HG03520 (cell line): ENCODE results near the gene BCL6B.

Source experiments
- ATAC-seq: cut with Tn5 transposase; IDR thresholded peaks from one replicate; pipeline ENCODE4 v1.9.1; 2021; ENCODE audit warnings: mild to moderate bottlenecking, moderate library complexity; ENCODE audit not compliant: unreplicated experiment

BCL6B gene

GRCh38 chr17:7056386-7056785, 33.5 kb downstream of the BCL6B start:
- ATAC-seq: no peak

DNA sequence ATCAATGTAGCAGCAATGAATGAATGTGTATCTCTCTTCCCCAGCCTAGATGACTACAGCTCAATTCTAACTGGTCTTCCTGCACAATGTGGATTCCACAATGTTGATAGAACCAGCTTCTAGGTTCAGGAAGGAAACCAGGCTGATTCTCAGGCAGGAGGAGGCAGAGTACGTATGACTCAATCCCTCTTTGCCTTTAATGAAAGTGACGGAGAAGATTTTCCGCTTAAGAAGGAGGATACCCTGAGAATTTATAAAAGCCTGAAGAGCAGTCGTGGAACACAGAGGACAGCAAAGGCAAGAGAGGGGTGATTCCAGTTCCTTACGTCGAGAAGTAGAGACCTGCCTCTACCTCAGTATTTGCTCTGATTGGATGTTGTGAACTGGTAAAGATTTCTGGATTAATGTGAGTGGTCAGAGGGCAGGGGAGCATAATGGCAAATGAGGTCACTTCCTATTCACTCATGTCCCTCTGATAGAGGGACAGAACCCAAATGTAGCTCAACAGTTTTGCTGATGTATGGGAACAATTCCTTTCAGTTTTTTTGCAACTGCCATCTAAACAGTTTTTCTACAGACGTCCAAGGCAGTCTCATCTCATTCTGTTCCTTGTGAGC, 36.1 kb downstream of the BCL6B start:
- ATAC-seq: no peak

- no peak for ATAC-seq
Measured at GRCh38 chr17:7060165-7060891, 37.5 kb downstream of the BCL6B start.

GRCh38 chr17:7063518-7064094, 40.8 kb downstream of the BCL6B start:
- no peak for ATAC-seq

- no peak for ATAC-seq
Measured at GRCh38 chr17:7064261-7064660, 41.4 kb downstream of the BCL6B start.

DNA sequence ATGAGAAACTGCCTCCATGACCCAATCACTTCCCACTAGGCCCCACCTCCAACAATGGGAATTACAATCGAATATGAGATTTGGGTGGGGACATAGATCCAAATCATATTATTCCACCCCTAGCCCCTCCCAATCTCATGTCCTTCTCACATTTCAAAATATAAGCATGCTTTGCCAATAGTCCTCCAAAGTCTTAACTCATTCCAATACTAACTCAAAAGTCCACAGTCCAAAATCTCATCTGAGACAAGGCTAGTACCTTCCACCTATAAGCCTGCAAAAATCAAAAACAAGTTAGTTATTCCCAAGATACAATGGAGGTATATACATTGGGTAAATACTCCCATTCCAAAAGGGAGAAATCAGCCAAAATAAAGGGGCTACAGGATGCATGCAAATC, 44.3 kb downstream of the BCL6B start:
- ATAC-seq: no peak

- ATAC-seq: no peak
Measured at GRCh38 chr17:7068268-7068667, 45.4 kb downstream of the BCL6B start.

- ATAC-seq: no peak
Measured at GRCh38 chr17:7070712-7071111, 47.9 kb downstream of the BCL6B start.

DNA sequence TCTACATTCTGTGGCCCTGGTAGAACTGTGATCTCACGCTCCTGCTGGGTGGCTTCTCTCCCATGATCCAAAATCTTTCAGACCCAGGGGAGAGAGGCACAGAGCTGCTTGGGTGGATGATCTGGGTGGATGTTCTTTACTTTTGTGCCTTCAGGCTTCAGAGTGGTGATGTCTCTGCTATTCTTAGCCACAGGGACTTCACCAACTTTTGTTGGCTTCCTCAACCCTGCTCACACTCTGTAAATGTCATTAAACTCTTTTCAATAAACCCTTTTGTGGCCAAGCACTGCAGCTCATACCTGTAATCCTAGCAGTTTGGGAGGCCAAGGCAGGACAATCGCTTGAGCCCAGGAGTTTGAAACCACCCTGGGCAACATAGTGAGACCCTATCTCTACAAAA, 49.6 kb downstream of the BCL6B start:
- ATAC-seq: no peak

DNA sequence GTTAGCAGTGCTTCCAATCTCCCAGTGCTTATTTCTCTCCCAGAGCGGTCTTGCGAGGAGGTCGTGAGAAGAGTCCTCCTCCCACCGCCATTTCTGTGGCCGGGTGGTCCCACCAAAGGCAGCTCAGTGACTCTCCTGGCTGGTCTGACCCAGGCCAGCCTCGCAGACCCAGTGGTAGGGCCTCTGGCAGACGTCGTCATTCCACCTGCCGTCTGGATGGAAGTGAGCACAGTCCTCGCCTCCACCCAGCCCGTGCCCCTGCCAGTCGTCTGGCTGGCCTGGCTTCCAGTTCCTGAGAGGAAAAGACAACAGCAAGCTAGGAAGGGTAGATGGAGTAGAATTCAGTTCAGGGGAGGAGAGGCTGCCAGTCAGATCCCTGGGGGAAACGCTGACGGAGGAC, 52.1 kb downstream of the BCL6B start:
- no peak for ATAC-seq

- ATAC-seq: no peak
Measured at GRCh38 chr17:7077911-7078546, 55.2 kb downstream of the BCL6B start.

DNA sequence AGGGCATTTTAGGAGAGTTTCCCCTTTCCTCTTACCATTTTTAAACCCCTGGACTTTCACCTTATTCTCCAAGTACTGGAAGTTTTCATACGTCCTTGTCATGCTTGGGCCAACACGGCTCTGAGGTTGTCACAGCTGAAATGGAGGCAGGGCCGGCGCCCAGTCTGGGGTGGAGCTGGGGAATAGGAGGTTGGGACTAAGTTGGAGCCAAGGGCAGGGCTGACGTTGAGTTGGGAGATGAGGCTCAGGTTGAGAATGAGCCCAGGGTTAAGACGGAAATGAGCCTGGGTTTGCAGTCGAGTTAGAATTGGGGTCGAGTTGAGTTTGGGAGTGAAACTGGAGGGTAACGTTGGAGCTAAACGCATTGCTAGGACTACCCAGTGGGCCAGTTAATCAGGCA, 55.9 kb downstream of the BCL6B start:
- ATAC-seq: no peak
